DND-41 (cell line): ENCODE results near the gene GYS1.

ENCODE experiments used
- CTCF ChIP-seq: IDR thresholded peaks from 2 replicates; pipeline ENCODE4 v1.5.1; 2012; ENCODE audit warnings: borderline replicate concordance, low read length, moderate library complexity, mild to moderate bottlenecking; ENCODE audit not compliant: poor library complexity, severe bottlenecking; ENCODE audit errors: extremely low read depth
- EZH2 ChIP-seq: IDR thresholded peaks from 3 replicates; pipeline ENCODE4 v1.6.1; 2012; ENCODE audit warnings: borderline replicate concordance, low read depth, mild to moderate bottlenecking, moderate library complexity, low read length, inconsistent platforms; ENCODE audit not compliant: severe bottlenecking

- TF ChIP-seq CTCF (no peak), EZH2 (no peak)
These were observed 70.3 kb downstream of the GYS1 start for GRCh38 chr19:48922548-48923490.
